Neural cell (in vitro differentiated cells): Measurements from ENCODE around the gene MRPS26.

Experiments used
- EZH2 ChIP-seq: fragments of 200-600, 300-800 bp; shearing (Covaris generic), sonication (generic); IDR thresholded peaks from 2 replicates; pipeline ENCODE4 v1.6.1; 2014; ENCODE audit warnings: antibody characterized with exemption, low read length, borderline replicate concordance, mild to moderate bottlenecking; ENCODE audit not compliant: insufficient read depth, poor library complexity, severe bottlenecking
- POLR2AphosphoS5 ChIP-seq: IDR thresholded peaks from 2 replicates; pipeline ENCODE4 v1.6.1; 2012
- RAD21 ChIP-seq: fragments of 450-650 bp; conservative IDR thresholded peaks from 2 replicates; pipeline ENCODE4 v1.6.1; 2014; ENCODE audit warnings: antibody characterized with exemption, mild to moderate bottlenecking, moderate library complexity
- SMC3 ChIP-seq: fragments of 450-650 bp; conservative IDR thresholded peaks from 2 replicates; pipeline ENCODE4 v1.6.1; 2014; ENCODE audit warnings: antibody characterized with exemption, mild to moderate bottlenecking, moderate library complexity; ENCODE audit not compliant: poor library complexity
- TF ChIP-seq, protein P1 (sequence below): fragments of 450-650 bp; IDR thresholded peaks from 2 replicates; pipeline ENCODE4 v1.5.1; 2014; ENCODE audit warnings: antibody characterized with exemption, mild to moderate bottlenecking, moderate library complexity; ENCODE audit not compliant: poor library complexity, severe bottlenecking
- TF ChIP-seq, protein P2 (sequence below): IDR thresholded peaks from 2 replicates; pipeline ENCODE4 v1.6.1; 2012; ENCODE audit warnings: borderline replicate concordance

DNA sequence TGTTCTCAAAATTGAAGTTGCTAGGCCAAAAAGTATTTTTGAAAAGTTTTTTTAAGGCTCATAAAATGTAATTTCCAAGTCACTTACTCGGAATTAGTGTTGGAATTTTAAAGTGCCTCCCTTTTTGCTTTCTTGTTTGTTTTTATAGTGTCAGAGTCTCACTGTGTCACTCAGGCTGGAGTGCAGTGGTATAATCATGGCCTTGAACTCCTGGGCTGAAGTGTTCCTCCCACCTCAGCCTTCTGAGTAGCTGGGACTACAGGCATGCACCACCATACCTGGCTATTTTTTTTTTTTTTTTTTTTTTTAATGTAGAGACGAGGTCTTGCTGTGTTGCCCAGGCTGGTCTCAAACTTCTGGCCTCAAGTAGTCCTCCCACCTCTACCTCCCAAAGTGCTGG lies 42.4 kb upstream of the MRPS26 start:
- TF ChIP-seq, protein P1, sequence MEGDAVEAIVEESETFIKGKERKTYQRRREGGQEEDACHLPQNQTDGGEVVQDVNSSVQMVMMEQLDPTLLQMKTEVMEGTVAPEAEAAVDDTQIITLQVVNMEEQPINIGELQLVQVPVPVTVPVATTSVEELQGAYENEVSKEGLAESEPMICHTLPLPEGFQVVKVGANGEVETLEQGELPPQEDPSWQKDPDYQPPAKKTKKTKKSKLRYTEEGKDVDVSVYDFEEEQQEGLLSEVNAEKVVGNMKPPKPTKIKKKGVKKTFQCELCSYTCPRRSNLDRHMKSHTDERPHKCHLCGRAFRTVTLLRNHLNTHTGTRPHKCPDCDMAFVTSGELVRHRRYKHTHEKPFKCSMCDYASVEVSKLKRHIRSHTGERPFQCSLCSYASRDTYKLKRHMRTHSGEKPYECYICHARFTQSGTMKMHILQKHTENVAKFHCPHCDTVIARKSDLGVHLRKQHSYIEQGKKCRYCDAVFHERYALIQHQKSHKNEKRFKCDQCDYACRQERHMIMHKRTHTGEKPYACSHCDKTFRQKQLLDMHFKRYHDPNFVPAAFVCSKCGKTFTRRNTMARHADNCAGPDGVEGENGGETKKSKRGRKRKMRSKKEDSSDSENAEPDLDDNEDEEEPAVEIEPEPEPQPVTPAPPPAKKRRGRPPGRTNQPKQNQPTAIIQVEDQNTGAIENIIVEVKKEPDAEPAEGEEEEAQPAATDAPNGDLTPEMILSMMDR: no peak
- TF ChIP-seq POLR2AphosphoS5 (no peak), RAD21 (no peak), EZH2 (no peak), SMC3 (no peak)
- TF ChIP-seq, protein P2, sequence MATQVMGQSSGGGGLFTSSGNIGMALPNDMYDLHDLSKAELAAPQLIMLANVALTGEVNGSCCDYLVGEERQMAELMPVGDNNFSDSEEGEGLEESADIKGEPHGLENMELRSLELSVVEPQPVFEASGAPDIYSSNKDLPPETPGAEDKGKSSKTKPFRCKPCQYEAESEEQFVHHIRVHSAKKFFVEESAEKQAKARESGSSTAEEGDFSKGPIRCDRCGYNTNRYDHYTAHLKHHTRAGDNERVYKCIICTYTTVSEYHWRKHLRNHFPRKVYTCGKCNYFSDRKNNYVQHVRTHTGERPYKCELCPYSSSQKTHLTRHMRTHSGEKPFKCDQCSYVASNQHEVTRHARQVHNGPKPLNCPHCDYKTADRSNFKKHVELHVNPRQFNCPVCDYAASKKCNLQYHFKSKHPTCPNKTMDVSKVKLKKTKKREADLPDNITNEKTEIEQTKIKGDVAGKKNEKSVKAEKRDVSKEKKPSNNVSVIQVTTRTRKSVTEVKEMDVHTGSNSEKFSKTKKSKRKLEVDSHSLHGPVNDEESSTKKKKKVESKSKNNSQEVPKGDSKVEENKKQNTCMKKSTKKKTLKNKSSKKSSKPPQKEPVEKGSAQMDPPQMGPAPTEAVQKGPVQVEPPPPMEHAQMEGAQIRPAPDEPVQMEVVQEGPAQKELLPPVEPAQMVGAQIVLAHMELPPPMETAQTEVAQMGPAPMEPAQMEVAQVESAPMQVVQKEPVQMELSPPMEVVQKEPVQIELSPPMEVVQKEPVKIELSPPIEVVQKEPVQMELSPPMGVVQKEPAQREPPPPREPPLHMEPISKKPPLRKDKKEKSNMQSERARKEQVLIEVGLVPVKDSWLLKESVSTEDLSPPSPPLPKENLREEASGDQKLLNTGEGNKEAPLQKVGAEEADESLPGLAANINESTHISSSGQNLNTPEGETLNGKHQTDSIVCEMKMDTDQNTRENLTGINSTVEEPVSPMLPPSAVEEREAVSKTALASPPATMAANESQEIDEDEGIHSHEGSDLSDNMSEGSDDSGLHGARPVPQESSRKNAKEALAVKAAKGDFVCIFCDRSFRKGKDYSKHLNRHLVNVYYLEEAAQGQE: no peak
